NB4 (cell line): ENCODE data around the gene SFI1.

Experiments
- DNase-seq: peaks from one replicate; pipeline ENCODE4 v3.0.0; 2010; ENCODE audit warnings: low read depth
- H3K4me3 ChIP-seq: one replicate; pipeline ENCODE4 v1.5.1; 2011; ENCODE audit warnings: mild to moderate bottlenecking, low read depth, low read length, moderate library complexity
- CTCF ChIP-seq: IDR thresholded peaks from one replicate; pipeline ENCODE4 v1.5.1; 2012; ENCODE audit warnings: low read depth, low read length
- MAX ChIP-seq: IDR thresholded peaks from 2 replicates; pipeline ENCODE4 v1.6.1; 2011; ENCODE audit warnings: low read depth, low read length
- MYC ChIP-seq: IDR thresholded peaks from 2 replicates; pipeline ENCODE4 v1.6.1; 2011; ENCODE audit warnings: low read depth, low read length
- POLR2A ChIP-seq: IDR thresholded peaks from 2 replicates; pipeline ENCODE4 v1.6.1; 2011; ENCODE audit warnings: mild to moderate bottlenecking; ENCODE audit not compliant: insufficient read length; ENCODE audit errors: extremely low read depth

The SFI1 gene

GRCh38 chr22:31661851-31662667, 165.7 kb downstream of the SFI1 start, which contains the start of gene PISD:
PISD (minus strand) TSS chr22:31662215; CDS start chr22:31662208, 7 bp downstream.
- peak; percentile 95 for DNase-seq
- no peak for TF ChIP-seq MYC
- TF ChIP-seq MAX: peak; percentile 86
- TF ChIP-seq CTCF: no peak
- peak; percentile 71 for TF ChIP-seq POLR2A
- H3K4me3 ChIP-seq: peak within 1 kb of the TSS; percentile 88

- TF ChIP-seq MAX (no peak), CTCF (no peak), MYC (no peak), POLR2A (no peak)
- peak overlapping the region; percentile 88 for H3K4me3 ChIP-seq
- DNase-seq: no peak
Measured at GRCh38 chr22:31662668-31663037, 166.3 kb downstream of the SFI1 start.
